IPS-18c (cell line): ENCODE measurements around the gene GGA3.
"Not testable (repeated sequence)": the region's sequence is repeated elsewhere in the genome, so short reads cannot be mapped to it uniquely, and the experiment has no call there.

ENCODE experiments used
- H3K4me3 ChIP-seq: 2 replicates; pipeline ENCODE4 v1.7.0; 2013; ENCODE audit warnings: low read depth, mild to moderate bottlenecking, low read length, moderate library complexity; ENCODE audit not compliant: insufficient read depth
- H3K9me3 ChIP-seq: one replicate; pipeline ENCODE4 v1.6.1; 2013; ENCODE audit warnings: mild to moderate bottlenecking, low read length, moderate library complexity; ENCODE audit not compliant: control insufficient read depth, insufficient read depth

GGA3 gene

GRCh38 chr17:75285123-75285522 is 23.7 kb upstream of the GGA3 start:
- no peak overlapping the region for H3K4me3 ChIP-seq
- no peaks in the 10 kb centered on the region for H3K9me3 ChIP-seq

GRCh38 chr17:75280189-75280588 is 18.8 kb upstream of the GGA3 start:
- not testable (repeated sequence) for H3K9me3 ChIP-seq, H3K4me3 ChIP-seq

GRCh38 chr17:75277664-75278071 is 16.3 kb upstream of the GGA3 start:
- no peak overlapping the region for H3K4me3 ChIP-seq
- no peaks in the 10 kb centered on the region for H3K9me3 ChIP-seq

GRCh38 chr17:75273977-75274708 is 12.7 kb upstream of the GGA3 start:
- no peaks in the 10 kb centered on the region for H3K9me3 ChIP-seq
- H3K4me3 ChIP-seq = no peak overlapping the region

GRCh38 chr17:75272848-75273184 is 11.4 kb upstream of the GGA3 start:
- H3K9me3 ChIP-seq = no peaks in the 10 kb centered on the region
- no peak overlapping the region for H3K4me3 ChIP-seq

- no peaks in the 10 kb centered on the region for H3K9me3 ChIP-seq
- H3K4me3 ChIP-seq = peak overlapping the region; percentile 91
Measured at GRCh38 chr17:75271955-75272847, 10.8 kb upstream of the GGA3 start.

- Histone ChIP-seq H3K4me3 (peak overlapping the region; percentile 91), H3K9me3 (no peaks in the 10 kb centered on the region)
Measured at GRCh38 chr17:75271233-75271954, 10.0 kb upstream of the GGA3 start.

- H3K9me3 ChIP-seq = no peaks in the 10 kb centered on the region
- H3K4me3 ChIP-seq = peak within 1 kb of the TSS; percentile 92
Measured at GRCh38 chr17:75270966-75271232, 9.5 kb upstream of the GGA3 start, which contains the start of gene MIF4GD. Gene MIF4GD, minus strand, starts transcription at chr17:75271231. Its CDS starts 1,036 bp downstream, at chr17:75270195.

- Histone ChIP-seq H3K9me3 (no peaks in the 10 kb centered on the region), H3K4me3 (peak overlapping the region; percentile 92)
Measured at GRCh38 chr17:75270218-75270965, 9.0 kb upstream of the GGA3 start.

- Histone ChIP-seq H3K4me3 (peak overlapping the region; percentile 92), H3K9me3 (no peaks in the 10 kb centered on the region)
Measured at GRCh38 chr17:75269844-75270217, 8.4 kb upstream of the GGA3 start.

GRCh38 chr17:75267411-75268232 is 6.2 kb upstream of the GGA3 start:
- Histone ChIP-seq H3K9me3 (no peaks in the 10 kb centered on the region), H3K4me3 (peak overlapping the region; percentile 20; the same call in 1 of the 2 replicates)

- no peak overlapping the region for H3K4me3 ChIP-seq
- no peaks in the 10 kb centered on the region for H3K9me3 ChIP-seq
Measured at GRCh38 chr17:75267153-75267410, 5.7 kb upstream of the GGA3 start.

GRCh38 chr17:75266316-75267152 is 5.1 kb upstream of the GGA3 start:
- Histone ChIP-seq H3K4me3 (no peak overlapping the region), H3K9me3 (no peaks in the 10 kb centered on the region)

- Histone ChIP-seq H3K9me3 (no peaks in the 10 kb centered on the region), H3K4me3 (no peak overlapping the region)
Measured at GRCh38 chr17:75265614-75266315, 4.4 kb upstream of the GGA3 start.

- Histone ChIP-seq H3K4me3 (no peak overlapping the region), H3K9me3 (no peaks in the 10 kb centered on the region)
Measured at GRCh38 chr17:75263055-75263454, 1.6 kb upstream of the GGA3 start.
